Endothelial cell of umbilical vein (primary cell): ENCODE measurements around the gene GALNT14. TPM values are rescaled to one million over a fixed set of nuclear protein-coding genes. Genes with fewer than 3 reads are reported as not detected.

Experiments
- BruUV-seq: library from RNA; stranded (reverse); fragments of 400-500 nt; replicated peaks from 2 replicates; lab custom pipeline; 2021; lab: Mats Ljungman, UMichigan
- CTCF ChIA-PET: fragments of 300-600, 350-600 bp; sonication (Branson Sonifier 250); formaldehyde crosslinking; loops from one replicate; lab custom pipeline; 2021; ENCODE audit warnings: antibody characterized with exemption, inconsistent platforms; lab: Charles Lee
- POLR2A ChIA-PET: fragments of 300-600, 350-600 bp; sonication (Branson Sonifier 250); formaldehyde crosslinking; loops from one replicate; lab custom pipeline; 2021; ENCODE audit warnings: antibody characterized with exemption, inconsistent platforms; lab: Charles Lee
- DNase-seq: peaks from one replicate; pipeline ENCODE4 v3.0.0-alpha.2; 2011; ENCODE audit warnings: low read depth, low spot score
- FAIRE-seq: peaks from 2 replicates; lab custom pipeline; 2011; peaks lifted over from hg19 to GRCh38; lab: Jason Lieb, UNC
- H2AFZ ChIP-seq: 2 replicates; pipeline ENCODE4 v1.6.0; 2012; ENCODE audit warnings: low read depth, low read length, control low read depth, inconsistent platforms
- H3K27ac ChIP-seq: 2 replicates; pipeline ENCODE4 v1.5.1; 2011; ENCODE audit warnings: low read depth, mild to moderate bottlenecking, control low read depth, low read length, moderate library complexity; ENCODE audit not compliant: insufficient read depth
- H3K27me3 ChIP-seq, 2 experiments: 2 replicates each; pipeline versions ENCODE4 v1.6.0 to v1.6.1; 2011; ENCODE audit warnings: low read length in 2 of 2, mixed read lengths in 1 of 2; ENCODE audit not compliant: control insufficient read depth in 2 of 2, insufficient read depth in 2 of 2
- H3K36me3 ChIP-seq, 2 experiments: 2 replicates in 1 of 2; 3 replicates in 1 of 2; pipeline ENCODE4 v1.5.1; 2011; ENCODE audit warnings: low read length in 2 of 2, mild to moderate bottlenecking in 1 of 2, moderate library complexity in 1 of 2; ENCODE audit not compliant: control insufficient read depth in 2 of 2, insufficient read depth in 2 of 2; ENCODE audit errors: extremely low read depth in 1 of 2
- H3K4me1 ChIP-seq: 3 replicates; pipeline ENCODE4 v1.5.1; 2011; ENCODE audit warnings: mild to moderate bottlenecking, low read length; ENCODE audit not compliant: control insufficient read depth, insufficient read depth; ENCODE audit errors: extremely low read depth
- H3K4me2 ChIP-seq: 2 replicates; pipeline ENCODE4 v1.6.1; 2011; ENCODE audit warnings: low read length, control low read depth, mixed read lengths; ENCODE audit not compliant: insufficient read depth
- H3K4me3 ChIP-seq, 3 experiments: fragments of 200-600 bp in 1 of 3; sonication (generic), shearing (Covaris generic) in 1 of 3; replicated peaks in 1 of 3; 2 replicates each; pipeline ENCODE4 v1.5.1; 2011 to 2016; ENCODE audit warnings: control low read depth in 3 of 3, low read length in 3 of 3, mild to moderate bottlenecking in 2 of 3, inconsistent platforms in 1 of 3, low read depth in 1 of 3, moderate library complexity in 1 of 3; ENCODE audit not compliant: insufficient read depth in 1 of 3
- H3K79me2 ChIP-seq: 2 replicates; pipeline ENCODE4 v1.6.0; 2012; ENCODE audit warnings: low read length, inconsistent platforms; ENCODE audit not compliant: control insufficient read depth, insufficient read depth
- H3K9ac ChIP-seq: replicated peaks from 2 replicates; pipeline ENCODE3; 2011; ENCODE audit warnings: low read length, control low read depth; ENCODE audit not compliant: insufficient read depth; ENCODE audit errors: extremely low read depth
- H3K9me1 ChIP-seq: replicated peaks from 3 replicates; pipeline ENCODE4 v1.6.0; 2011; ENCODE audit warnings: mild to moderate bottlenecking, low read length; ENCODE audit not compliant: control insufficient read depth, insufficient read depth; ENCODE audit errors: extremely low read depth
- H3K9me3 ChIP-seq: replicated peaks from 2 replicates; pipeline ENCODE4 v1.5.1; 2012; ENCODE audit warnings: low read length, inconsistent platforms; ENCODE audit not compliant: control insufficient read depth, insufficient read depth
- H4K20me1 ChIP-seq: replicated peaks from 2 replicates; pipeline ENCODE3; 2011; ENCODE audit warnings: mild to moderate bottlenecking, low read length; ENCODE audit not compliant: control insufficient read depth, insufficient read depth; ENCODE audit errors: extremely low read depth
- EZH2 ChIP-seq: IDR thresholded peaks from 2 replicates; pipeline ENCODE4 v1.6.1; 2012; ENCODE audit warnings: borderline replicate concordance, low read depth, mild to moderate bottlenecking, moderate library complexity, low read length, inconsistent platforms; ENCODE audit not compliant: severe bottlenecking
- FOS ChIP-seq: IDR thresholded peaks from 2 replicates; pipeline ENCODE4 v1.6.1; 2011; ENCODE audit warnings: mild to moderate bottlenecking, low read length, moderate library complexity, borderline replicate concordance; ENCODE audit not compliant: insufficient read depth
- GATA2 ChIP-seq: IDR thresholded peaks from 2 replicates; pipeline ENCODE4 v1.7.0; 2011; ENCODE audit warnings: low read depth, mild to moderate bottlenecking, moderate library complexity, mixed read lengths, low read length; ENCODE audit not compliant: insufficient read length, insufficient read depth
- JUN ChIP-seq: IDR thresholded peaks from 2 replicates; pipeline ENCODE4 v1.6.1; 2011; ENCODE audit warnings: borderline replicate concordance, low read depth; ENCODE audit not compliant: insufficient read length, insufficient read depth
- MYC ChIP-seq: IDR thresholded peaks from one replicate; pipeline ENCODE4 v1.6.1; 2011; ENCODE audit warnings: mild to moderate bottlenecking, low read depth, low read length
- POLR2A ChIP-seq: IDR thresholded peaks from 2 replicates; pipeline ENCODE4 v1.6.1; 2012; ENCODE audit warnings: low read depth, mild to moderate bottlenecking, control low read depth, low read length
- POLR2AphosphoS5 ChIP-seq: IDR thresholded peaks from 2 replicates; pipeline ENCODE4 v1.6.1; 2012; ENCODE audit warnings: low read depth, mild to moderate bottlenecking, control low read depth, low read length, moderate library complexity; ENCODE audit not compliant: insufficient read depth
- dilution Hi-C: fragments of 300-500 bp; cut with MboI; formaldehyde crosslinking; loops from one replicate; pipeline ENCODE4 v1.15.0; 2019; ENCODE audit warnings: low sequenced_read_pairs; ENCODE audit not compliant: extremely low pct_ligation_motif_present
- intact Hi-C: fragments of 100-400 bp; cut with micrococcal nuclease; formaldehyde crosslinking; loops from one replicate; pipeline ENCODE4 v1.10.0; 2022
- polyA plus RNA-seq, 4 experiments: library from polyadenylated mRNA; depleted of rRNA in 3 of 4; stranded (reverse) in 3 of 4; unstranded in 1 of 4; fragments of >200 nt; gene quantifications; 2 replicates each; pipeline versions ENCODE4 v1.2.1 to v1.2.3, GENCODE V29; 2011 to 2012; ENCODE audit warnings: missing spikeins in 1 of 4
- total RNA-seq: library from RNA; stranded (reverse); gene quantifications from 2 replicates; pipeline ENCODE4 v1.2.3, GENCODE V29; 2021
- TF ChIP-seq, protein P1 (sequence below), 2 donors: IDR thresholded peaks; 1 replicate in 1 of 2; 2 replicates in 1 of 2; pipeline ENCODE4 v1.5.1; 2011; ENCODE audit warnings: low read length in 2 of 2, mild to moderate bottlenecking in 2 of 2, moderate library complexity in 2 of 2, control low read depth in 1 of 2, inconsistent platforms in 1 of 2, low read depth in 1 of 2; ENCODE audit not compliant: insufficient read depth in 1 of 2; ENCODE audit errors: extremely low read depth in 1 of 2
- TF ChIP-seq, protein P2 (sequence below): IDR thresholded peaks from 2 replicates; pipeline ENCODE4 v1.6.1; 2011; ENCODE audit not compliant: insufficient read depth, insufficient read length

Gene GALNT14
- total and polyA plus RNA-seq, 2 donors (not counting 3 experiments of a cell fraction or from before 2014, with no cell fraction given): 0.04 to 0.40 TPM

DNA sequence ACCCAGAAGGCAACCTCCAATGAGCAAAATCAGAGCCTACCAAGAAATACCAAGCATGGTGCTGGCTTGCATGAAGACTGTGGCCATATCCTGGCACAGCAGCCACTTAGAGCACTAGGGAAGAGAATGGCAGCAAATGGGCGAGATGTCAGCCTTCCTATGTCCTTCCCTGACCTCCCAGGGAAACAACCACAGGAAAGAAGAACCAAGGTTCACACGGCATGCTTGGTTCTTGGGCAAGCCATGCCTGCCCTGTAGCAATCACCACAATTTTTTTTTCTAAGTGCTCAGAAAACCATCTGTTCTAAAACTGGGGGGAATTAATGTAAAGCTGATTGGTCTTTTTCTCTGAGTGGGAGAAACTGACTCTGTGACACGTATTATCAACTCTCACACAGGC is 27.8 kb downstream of the GALNT14 start:
- intact Hi-C loops: no loop called here
- dilution Hi-C loops: no loop called here
- H3K9ac ChIP-seq: no peak overlapping the region
- no peak for TF ChIP-seq POLR2A
- TF ChIP-seq FOS: no peak
- TF ChIP-seq JUN: no peak
- no peak for TF ChIP-seq EZH2
- TF ChIP-seq MYC: no peak
- TF ChIP-seq, protein P1, sequence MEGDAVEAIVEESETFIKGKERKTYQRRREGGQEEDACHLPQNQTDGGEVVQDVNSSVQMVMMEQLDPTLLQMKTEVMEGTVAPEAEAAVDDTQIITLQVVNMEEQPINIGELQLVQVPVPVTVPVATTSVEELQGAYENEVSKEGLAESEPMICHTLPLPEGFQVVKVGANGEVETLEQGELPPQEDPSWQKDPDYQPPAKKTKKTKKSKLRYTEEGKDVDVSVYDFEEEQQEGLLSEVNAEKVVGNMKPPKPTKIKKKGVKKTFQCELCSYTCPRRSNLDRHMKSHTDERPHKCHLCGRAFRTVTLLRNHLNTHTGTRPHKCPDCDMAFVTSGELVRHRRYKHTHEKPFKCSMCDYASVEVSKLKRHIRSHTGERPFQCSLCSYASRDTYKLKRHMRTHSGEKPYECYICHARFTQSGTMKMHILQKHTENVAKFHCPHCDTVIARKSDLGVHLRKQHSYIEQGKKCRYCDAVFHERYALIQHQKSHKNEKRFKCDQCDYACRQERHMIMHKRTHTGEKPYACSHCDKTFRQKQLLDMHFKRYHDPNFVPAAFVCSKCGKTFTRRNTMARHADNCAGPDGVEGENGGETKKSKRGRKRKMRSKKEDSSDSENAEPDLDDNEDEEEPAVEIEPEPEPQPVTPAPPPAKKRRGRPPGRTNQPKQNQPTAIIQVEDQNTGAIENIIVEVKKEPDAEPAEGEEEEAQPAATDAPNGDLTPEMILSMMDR (IDR thresholded peaks at IDR 0.05; ENCODE audit: extremely low read depth in 1 of 2, insufficient read depth in 1 of 2, low read depth in 1 of 2, low read length in 2 of 2): no peak
- TF ChIP-seq, protein P2, sequence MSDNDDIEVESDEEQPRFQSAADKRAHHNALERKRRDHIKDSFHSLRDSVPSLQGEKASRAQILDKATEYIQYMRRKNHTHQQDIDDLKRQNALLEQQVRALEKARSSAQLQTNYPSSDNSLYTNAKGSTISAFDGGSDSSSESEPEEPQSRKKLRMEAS: no peak
- TF ChIP-seq POLR2AphosphoS5: no peak
- no peak for TF ChIP-seq GATA2
- H2AFZ ChIP-seq: no peak overlapping the region
- H4K20me1 ChIP-seq: no peaks in the 10 kb centered on the region
- H3K9me3 ChIP-seq: peaks cover 2% of the 10 kb centered on the region
- ChIA-PET CTCF (no interaction called here), POLR2A (no interaction called here)
- H3K79me2 ChIP-seq: no peaks in the 10 kb centered on the region
- no peak overlapping the region for H3K4me3 ChIP-seq
- H3K27me3 ChIP-seq: no peaks in the 10 kb centered on the region
- H3K4me1 ChIP-seq: no peaks in the 10 kb centered on the region
- DNase-seq: no peak
- no peak for FAIRE-seq
- H3K9me1 ChIP-seq: no peaks in the 10 kb centered on the region
- no peaks in the 10 kb centered on the region for H3K36me3 ChIP-seq
- BruUV-seq: no TSS peak
- H3K4me2 ChIP-seq: no peak overlapping the region
- no peak overlapping the region for H3K27ac ChIP-seq
